ENCODE data around the gene CDK15.

Gene CDK15

DNA sequence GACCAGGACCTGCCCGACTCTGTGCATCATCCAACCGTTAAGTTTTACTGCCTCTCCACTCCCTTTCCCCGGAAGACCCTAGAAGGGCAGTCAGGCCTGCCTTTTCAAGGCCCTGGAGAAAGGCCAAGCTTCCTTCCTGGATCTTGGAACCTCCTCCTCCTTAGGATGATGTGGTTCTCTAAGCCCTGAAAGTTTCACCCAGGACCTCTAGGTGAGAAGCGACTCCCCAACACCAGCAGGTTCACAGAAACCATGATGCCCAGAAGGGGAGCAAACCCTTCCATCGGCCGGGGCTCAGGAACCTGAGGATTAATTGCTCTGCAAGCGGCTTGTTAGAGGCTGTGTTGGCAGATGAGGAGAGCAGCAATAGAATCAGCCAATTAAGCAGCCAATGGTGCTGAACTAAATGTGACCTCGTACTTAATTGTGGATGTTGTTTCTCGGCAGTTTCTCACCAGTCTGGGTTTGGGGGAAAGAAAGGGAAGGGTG lies 133.2 kb downstream of the CDK15 start:
- no peaks in the 10 kb centered on the region for H3K36me3 Mint-ChIP-seq
- no peaks in the 10 kb centered on the region for H3K9me3 Mint-ChIP-seq
- H3K4me1 Mint-ChIP-seq, result no peaks in the 10 kb centered on the region
- no peaks in the 10 kb centered on the region for H3K27me3 Mint-ChIP-seq
- H3K4me3 Mint-ChIP-seq, result no peak overlapping the region
- H3K27ac Mint-ChIP-seq, result no peak overlapping the region

DNA sequence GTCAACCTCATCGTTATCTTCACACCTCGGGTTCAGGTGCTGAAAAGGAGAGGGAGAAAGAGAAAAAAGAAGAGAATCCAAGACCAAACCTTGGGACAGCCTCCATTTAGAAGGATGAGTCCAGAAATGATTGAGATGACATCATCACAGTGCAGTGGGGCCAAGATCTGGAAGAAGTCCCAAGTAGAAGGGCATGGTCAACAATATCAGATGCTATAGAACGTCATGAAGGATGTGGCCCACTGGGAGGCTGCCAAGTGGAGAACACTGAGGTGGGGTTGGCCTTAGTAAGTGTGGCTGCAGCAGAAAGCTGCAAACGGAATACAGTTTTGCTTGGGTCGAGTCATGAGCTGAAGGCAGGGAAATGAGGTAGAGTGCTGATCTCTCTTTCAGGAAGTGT lies 136.2 kb downstream of the CDK15 start:
- Mint-ChIP-seq H3K9me3 (no peaks in the 10 kb centered on the region), H3K4me3 (no peak overlapping the region), H3K27me3 (peaks cover 2% of the 10 kb centered on the region), H3K4me1 (no peaks in the 10 kb centered on the region), H3K27ac (no peak overlapping the region), H3K36me3 (no peaks in the 10 kb centered on the region)
